Endothelial cell (in vitro differentiated cells): ENCODE results near the gene TMEM51. TPM values are rescaled to one million over a fixed set of nuclear protein-coding genes. Genes with fewer than 3 reads are reported as not detected.

Experiments
- DNase-seq: peaks from one replicate; pipeline ENCODE4 v3.0.0; 2021; ENCODE audit warnings: low spot score
- H3K27ac Mint-ChIP-seq: one replicate; pipeline ENCODE4 v1.8.0; 2021; ENCODE audit warnings: mixed read lengths, inconsistent platforms; ENCODE audit not compliant: unreplicated experiment
- H3K27me3 Mint-ChIP-seq: one replicate; pipeline ENCODE4 v1.8.0; 2021; ENCODE audit warnings: mild to moderate bottlenecking, moderate library complexity, mixed read lengths, inconsistent platforms; ENCODE audit not compliant: unreplicated experiment
- H3K36me3 Mint-ChIP-seq: one replicate; pipeline ENCODE4 v1.8.0; 2021; ENCODE audit warnings: mild to moderate bottlenecking, low read depth, mixed read lengths, inconsistent platforms; ENCODE audit not compliant: unreplicated experiment
- H3K4me1 Mint-ChIP-seq: one replicate; pipeline ENCODE4 v1.8.0; 2021; ENCODE audit warnings: mild to moderate bottlenecking, mixed read lengths, inconsistent platforms; ENCODE audit not compliant: unreplicated experiment
- H3K4me3 Mint-ChIP-seq: one replicate; pipeline ENCODE4 v1.8.0; 2021; ENCODE audit warnings: mild to moderate bottlenecking, mixed read lengths, inconsistent platforms; ENCODE audit not compliant: unreplicated experiment
- H3K9me3 Mint-ChIP-seq: one replicate; pipeline ENCODE4 v1.8.0; 2021; ENCODE audit warnings: mixed read lengths, inconsistent platforms; ENCODE audit not compliant: unreplicated experiment
- CTCF ChIP-seq: fragments of 200-600 bp; sonication (generic); IDR thresholded peaks from one replicate; pipeline ENCODE4 v1.5.0; 2021; ENCODE audit warnings: antibody characterized with exemption; ENCODE audit not compliant: unreplicated experiment
- total RNA-seq: library from RNA; stranded (reverse); fragmentation: NEBNext Ultra II Directional; extraction: Animal tissue kit (Norgen Biotek cat#: 25700); gene quantifications from one replicate; pipeline ENCODE4 v1.2.1, GENCODE V29; 2021; ENCODE audit not compliant: unreplicated experiment

Gene TMEM51
- total RNA-seq, 1 donor from 2014 or later, result 23.5 TPM

- no peak for TF ChIP-seq CTCF
- Mint-ChIP-seq H3K36me3 (peaks cover 9% of the 10 kb centered on the region), H3K27me3 (no peaks in the 10 kb centered on the region), H3K27ac (no peak overlapping the region), H3K4me1 (peaks cover 24% of the 10 kb centered on the region), H3K9me3 (no peaks in the 10 kb centered on the region), H3K4me3 (no peak overlapping the region)
- DNase-seq, result no peak
These were observed 39.5 kb downstream of the TMEM51 start for GRCh38 chr1:15192916-15193550.

DNA sequence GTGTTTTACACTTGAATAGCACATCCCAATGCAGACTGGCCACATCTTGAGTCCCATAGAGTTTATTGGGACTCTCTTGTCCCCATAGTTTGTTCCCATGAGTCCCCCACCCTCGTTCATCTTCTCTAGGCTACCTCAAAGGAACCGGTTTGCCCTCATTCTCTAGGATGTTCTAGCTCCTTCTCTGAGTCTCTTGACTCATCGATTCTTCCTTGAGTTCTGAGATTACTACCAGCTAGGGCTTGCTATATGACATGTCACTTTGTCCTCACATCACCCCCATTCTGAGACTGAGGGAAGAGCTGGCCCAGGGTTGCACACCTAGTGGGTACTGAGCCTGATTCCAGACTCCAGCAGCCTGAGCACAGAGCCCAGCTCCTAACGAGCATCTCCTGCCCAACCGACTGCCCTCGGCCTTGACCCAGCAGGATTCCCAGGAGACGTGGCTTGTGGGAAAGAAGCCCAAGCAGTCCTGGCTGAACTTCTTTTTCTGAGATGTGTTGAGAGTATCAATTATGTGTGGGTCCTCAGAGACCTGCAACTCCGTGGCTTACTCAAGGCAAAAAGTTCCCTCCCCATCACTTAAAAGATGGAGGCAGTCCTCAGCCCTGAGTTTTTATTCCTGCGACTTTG lies 42.0 kb downstream of the TMEM51 start:
- Mint-ChIP-seq H3K9me3 (no peaks in the 10 kb centered on the region), H3K4me3 (no peak overlapping the region), H3K4me1 (peaks cover 14% of the 10 kb centered on the region), H3K36me3 (peaks cover 9% of the 10 kb centered on the region), H3K27me3 (no peaks in the 10 kb centered on the region), H3K27ac (no peak overlapping the region)
- TF ChIP-seq CTCF, result no peak
- no peak for DNase-seq

- no peak for TF ChIP-seq CTCF
- H3K4me1 Mint-ChIP-seq, result peaks cover 19% of the 10 kb centered on the region
- H3K27me3 Mint-ChIP-seq, result no peaks in the 10 kb centered on the region
- no peak overlapping the region for H3K4me3 Mint-ChIP-seq
- DNase-seq, result no peak
- no peak overlapping the region for H3K27ac Mint-ChIP-seq
- no peaks in the 10 kb centered on the region for H3K9me3 Mint-ChIP-seq
- peaks cover 9% of the 10 kb centered on the region for H3K36me3 Mint-ChIP-seq
These were observed 42.5 kb downstream of the TMEM51 start for GRCh38 chr1:15196069-15196468.

GRCh38 chr1:15196807-15197530 lies 43.4 kb downstream of the TMEM51 start:
- no peak overlapping the region for H3K4me3 Mint-ChIP-seq
- DNase-seq, result no peak
- no peaks in the 10 kb centered on the region for H3K9me3 Mint-ChIP-seq
- H3K27me3 Mint-ChIP-seq, result no peaks in the 10 kb centered on the region
- no peak for TF ChIP-seq CTCF
- H3K36me3 Mint-ChIP-seq, result peaks cover 9% of the 10 kb centered on the region
- H3K27ac Mint-ChIP-seq, result no peak overlapping the region
- peaks cover 20% of the 10 kb centered on the region for H3K4me1 Mint-ChIP-seq
